HEK293T (cell line): ENCODE measurements around the gene EFCAB8.

Source experiments
- ARNT ChIP-seq: fragments of 450-650 bp; IDR thresholded peaks from 2 replicates; pipeline ENCODE4 v1.6.1; 2017; ENCODE audit warnings: mild to moderate bottlenecking
- BHLHE40 ChIP-seq: fragments of 450-650 bp; IDR thresholded peaks from 2 replicates; pipeline ENCODE4 v1.6.1; 2016; ENCODE audit warnings: mild to moderate bottlenecking, moderate library complexity, borderline replicate concordance
- CTBP1 ChIP-seq: fragments of 450-650 bp; IDR thresholded peaks from 2 replicates; pipeline ENCODE4 v1.6.1; 2016; ENCODE audit warnings: borderline replicate concordance
- FOXA1 ChIP-seq: fragments of 450-650 bp; IDR thresholded peaks from 2 replicates; pipeline ENCODE4 v1.6.1; 2016; ENCODE audit warnings: mild to moderate bottlenecking
- FOXK2 ChIP-seq: fragments of 450-650 bp; IDR thresholded peaks from 2 replicates; pipeline ENCODE4 v1.6.1; 2016; ENCODE audit warnings: mild to moderate bottlenecking
- FOXM1 ChIP-seq: fragments of 450-650 bp; IDR thresholded peaks from 2 replicates; pipeline ENCODE4 v1.6.1; 2017; ENCODE audit warnings: mild to moderate bottlenecking, borderline replicate concordance
- HDGF ChIP-seq: fragments of 450-650 bp; IDR thresholded peaks from 2 replicates; pipeline ENCODE4 v1.6.1; 2017; ENCODE audit warnings: antibody characterized with exemption, borderline replicate concordance
- LEF1 ChIP-seq: fragments of 450-650 bp; IDR thresholded peaks from 2 replicates; pipeline ENCODE4 v1.6.1; 2017; ENCODE audit warnings: mild to moderate bottlenecking, borderline replicate concordance
- NFRKB ChIP-seq: fragments of 450-650 bp; IDR thresholded peaks from 2 replicates; pipeline ENCODE4 v1.6.1; 2016; ENCODE audit warnings: mild to moderate bottlenecking, moderate library complexity
- PKNOX1 ChIP-seq: fragments of 450-650 bp; IDR thresholded peaks from 2 replicates; pipeline ENCODE4 v1.6.1; 2016
- SP1 ChIP-seq: fragments of 450-650 bp; IDR thresholded peaks from 2 replicates; pipeline ENCODE4 v1.6.1; 2017
- SUZ12 ChIP-seq: fragments of 450-650 bp; IDR thresholded peaks from 2 replicates; pipeline ENCODE4 v1.6.1; 2016; ENCODE audit warnings: mild to moderate bottlenecking
- TARDBP ChIP-seq: fragments of 450-650 bp; IDR thresholded peaks from 2 replicates; pipeline ENCODE4 v1.6.1; 2016
- ZNF384 ChIP-seq: fragments of 450-650 bp; IDR thresholded peaks from 2 replicates; pipeline ENCODE4 v1.6.1; 2016

- no peak for TF ChIP-seq FOXM1
- TF ChIP-seq BHLHE40 = no peak
- no peak for TF ChIP-seq FOXA1
- TF ChIP-seq NFRKB = no peak
- no peak for TF ChIP-seq TARDBP
- TF ChIP-seq HDGF = no peak
- TF ChIP-seq ARNT = no peak
- TF ChIP-seq CTBP1 = no peak
- TF ChIP-seq SP1 = no peak
- no peak for TF ChIP-seq FOXK2
- TF ChIP-seq PKNOX1 = no peak
- no peak for TF ChIP-seq LEF1
- TF ChIP-seq SUZ12 = no peak
- TF ChIP-seq ZNF384 = no peak
Measured at GRCh38 chr20:32894711-32895355, 36.1 kb downstream of the EFCAB8 start.
